GM12874 (cell line): ENCODE results near the gene SLC25A39.

Experiments
- TF ChIP-seq, protein P1 (sequence below): IDR thresholded peaks from 2 replicates; pipeline ENCODE4 v1.5.1; 2011; ENCODE audit warnings: low read depth, mild to moderate bottlenecking, control low read depth, low read length, moderate library complexity; ENCODE audit not compliant: insufficient read depth

The SLC25A39 gene

DNA sequence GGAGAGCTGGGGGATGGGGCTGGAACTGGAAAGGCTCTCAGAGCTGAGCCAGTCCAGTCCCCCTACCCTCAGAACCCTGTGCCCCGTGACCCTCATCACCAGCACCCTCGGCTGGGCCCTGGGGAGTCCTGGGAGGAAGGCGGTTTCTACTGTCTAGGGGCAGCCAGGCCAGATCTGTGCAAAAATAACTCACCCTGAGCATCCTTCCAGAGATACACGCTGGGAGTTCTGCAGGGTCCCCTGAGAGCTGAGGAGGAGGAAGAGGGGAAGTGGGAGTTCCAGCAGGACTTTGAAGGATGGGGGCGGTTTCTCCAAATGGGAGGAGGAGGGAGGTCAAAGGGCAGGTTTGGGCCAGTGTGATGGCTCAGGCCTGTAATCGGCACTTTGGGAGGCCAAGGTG lies 51.7 kb downstream of the SLC25A39 start:
- TF ChIP-seq, protein P1, sequence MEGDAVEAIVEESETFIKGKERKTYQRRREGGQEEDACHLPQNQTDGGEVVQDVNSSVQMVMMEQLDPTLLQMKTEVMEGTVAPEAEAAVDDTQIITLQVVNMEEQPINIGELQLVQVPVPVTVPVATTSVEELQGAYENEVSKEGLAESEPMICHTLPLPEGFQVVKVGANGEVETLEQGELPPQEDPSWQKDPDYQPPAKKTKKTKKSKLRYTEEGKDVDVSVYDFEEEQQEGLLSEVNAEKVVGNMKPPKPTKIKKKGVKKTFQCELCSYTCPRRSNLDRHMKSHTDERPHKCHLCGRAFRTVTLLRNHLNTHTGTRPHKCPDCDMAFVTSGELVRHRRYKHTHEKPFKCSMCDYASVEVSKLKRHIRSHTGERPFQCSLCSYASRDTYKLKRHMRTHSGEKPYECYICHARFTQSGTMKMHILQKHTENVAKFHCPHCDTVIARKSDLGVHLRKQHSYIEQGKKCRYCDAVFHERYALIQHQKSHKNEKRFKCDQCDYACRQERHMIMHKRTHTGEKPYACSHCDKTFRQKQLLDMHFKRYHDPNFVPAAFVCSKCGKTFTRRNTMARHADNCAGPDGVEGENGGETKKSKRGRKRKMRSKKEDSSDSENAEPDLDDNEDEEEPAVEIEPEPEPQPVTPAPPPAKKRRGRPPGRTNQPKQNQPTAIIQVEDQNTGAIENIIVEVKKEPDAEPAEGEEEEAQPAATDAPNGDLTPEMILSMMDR, result no peak

DNA sequence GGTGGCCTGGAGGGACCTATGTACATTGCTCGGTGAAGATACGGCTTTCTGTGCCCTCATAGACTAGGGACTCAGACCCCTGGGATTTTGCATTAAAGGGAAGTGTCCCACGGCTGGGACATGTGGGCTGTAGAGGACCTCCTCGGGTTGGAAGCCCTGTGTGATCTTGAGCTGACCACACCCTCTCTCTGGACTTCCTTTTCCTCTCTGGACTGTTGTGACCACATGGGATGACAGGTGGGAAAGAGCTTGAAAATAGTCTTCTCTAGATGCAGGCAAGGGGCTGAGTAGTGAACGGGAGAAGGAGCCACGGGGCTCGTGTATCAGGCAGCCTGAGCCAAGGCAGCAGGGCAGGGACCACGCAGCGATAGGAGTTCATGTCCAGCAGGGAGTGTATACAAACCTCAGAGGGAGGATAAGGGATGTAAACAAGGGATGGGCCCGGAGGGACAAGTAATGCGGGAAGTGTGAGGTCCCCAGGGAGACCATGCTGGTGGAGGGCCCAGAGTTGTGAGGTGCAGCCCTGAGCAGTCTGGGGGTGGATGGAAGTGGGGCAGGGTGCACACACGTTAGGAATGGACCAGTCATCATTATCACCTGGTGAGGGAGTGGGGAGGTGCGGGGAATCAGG lies 52.2 kb downstream of the SLC25A39 start:
- TF ChIP-seq, protein P1, result no peak
